ENCODE data around the gene MLLT10.

- TF ChIP-seq TCF7 (IDR thresholded peaks at IDR 0.05; ENCODE audit: borderline replicate concordance): no peak
- no peak for TF ChIP-seq EZH2 (IDR thresholded peaks at IDR 0.05; ENCODE audit: borderline replicate concordance, control insufficient read depth, low read depth, low read length)
- no peak for TF ChIP-seq POLR2A (IDR thresholded peaks at IDR 0.05; ENCODE audit: low read depth, low read length)
- no peak for TF ChIP-seq CTCF (IDR thresholded peaks at IDR 0.05 in 2 of 3, conservative IDR thresholded peaks at IDR 0.05 in 1 of 3; ENCODE audit: control insufficient read depth in 2 of 3, extremely low read depth in 1 of 3, insufficient read depth in 1 of 3, low read depth in 3 of 3, low read length in 3 of 3)
Observed at GRCh38 chr10:21771219-21771618, 237.2 kb downstream of the MLLT10 start.

Measured in GM12878 (cell line).